ENCODE data around the gene RPL18. TPM values are rescaled to one million over a fixed set of nuclear protein-coding genes. Genes with fewer than 3 reads are reported as not detected.

The RPL18 gene
- total and polyA plus RNA-seq, 4 experiments from 2014 or later = 2,084 to 2,448 (median 2,268) TPM

DNA sequence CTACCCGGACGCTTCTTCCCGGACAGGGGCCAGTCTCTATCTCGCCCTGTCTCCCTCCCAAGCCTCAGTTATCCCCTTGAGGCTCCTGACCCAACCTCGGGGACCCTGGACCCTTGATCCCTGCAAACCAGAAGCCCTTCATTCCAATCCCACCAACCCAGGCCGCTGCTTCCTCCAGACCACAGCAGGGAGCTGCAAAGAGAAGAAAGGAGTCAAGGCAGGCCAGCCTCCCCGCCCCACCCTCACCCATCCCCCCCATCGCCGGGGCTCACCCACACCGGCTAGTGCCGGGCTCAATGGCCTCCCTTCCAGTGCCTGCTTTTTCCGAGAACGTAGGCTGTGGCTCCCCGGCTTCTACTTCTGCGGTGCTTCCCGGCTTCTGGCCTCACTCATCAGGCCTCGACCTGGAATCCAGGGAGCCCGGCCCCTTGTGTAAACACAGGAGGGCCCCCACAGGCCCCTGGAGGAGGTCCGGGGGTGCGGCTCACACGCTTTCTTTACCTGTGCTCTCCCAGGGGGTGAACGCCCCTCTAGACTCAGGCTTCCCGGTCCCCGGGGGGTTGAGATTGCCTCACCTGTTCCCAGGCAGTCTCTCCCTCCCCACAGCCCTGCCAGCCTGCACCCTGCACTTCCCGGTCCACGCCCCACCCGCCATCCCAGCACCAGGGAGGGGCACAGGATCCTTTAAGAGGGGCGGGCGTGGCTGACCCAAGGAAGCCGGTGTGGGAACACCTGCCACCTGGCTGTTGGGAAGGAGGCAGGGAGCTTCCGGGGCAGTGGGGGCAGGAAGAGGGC, 4.3 kb downstream of the RPL18 start, which contains the start of gene FAM83E:
Gene FAM83E, minus strand, starts transcription at position 641 of the 795 bp plus-strand sequence. CDS start 1,704 bp downstream, outside the sequence.
- H3K9me3 ChIP-seq (ENCODE audit: control insufficient read depth in 1 of 2, low read length in 2 of 2) = no peaks in the 10 kb centered on the region
- no peak within 1 kb of the TSS for H3K27ac ChIP-seq (ENCODE audit: low read depth, low read length)
- ChIA-PET CTCF (ENCODE audit: partially characterized antibody) (interaction anchor here (2.0 kb wide), 1 partner anchor 26 kb away, joined by 8 read pairs; no protein-coding TSS in a partner anchor), POLR2A (ENCODE audit: partially characterized antibody) (interaction anchor here (0.9 to 5.6 kb wide), 7 partner anchors 9 to 32 kb away, joined by 3 to 70 read pairs (median 4); partner anchors contain the start of genes CA11 and DBP)
- Mint-ChIP-seq H3K36me3 (peaks cover 23 to 51% of the 10 kb centered on the region in 2 donors), H3K9me3 (peaks cover 0 to 2% (median 0%) of the 10 kb centered on the region in 8 donors), H3K4me1 (peaks cover 10 to 48% (median 28%) of the 10 kb centered on the region in 4 donors), H3K4me3 (peak within 1 kb of the TSS in 4 of 8 donors; percentile 12 to 43 (median 32)), H3K27me3 (no peaks in the 10 kb centered on the region), H3K27ac (peak within 1 kb of the TSS in 2 of 7 donors; percentile 35 to 51)
- H3K36me3 ChIP-seq (ENCODE audit: insufficient read depth, low read length) = peaks cover 35% of the 10 kb centered on the region
- H3K4me3 ChIP-seq (ENCODE audit: low read length in 2 of 2) = no peak within 1 kb of the TSS
- peaks cover 31% of the 10 kb centered on the region for H3K4me1 ChIP-seq (ENCODE audit: insufficient read depth, low read length)
- no peaks in the 10 kb centered on the region for H3K27me3 ChIP-seq (ENCODE audit: insufficient read depth, low read length)
- no peak for DNase-seq
- intact Hi-C loops (cut with micrococcal nuclease) = loop anchor here (5.0 kb wide), 1 partner anchor 98 kb away; no protein-coding TSS in a partner anchor

DNA sequence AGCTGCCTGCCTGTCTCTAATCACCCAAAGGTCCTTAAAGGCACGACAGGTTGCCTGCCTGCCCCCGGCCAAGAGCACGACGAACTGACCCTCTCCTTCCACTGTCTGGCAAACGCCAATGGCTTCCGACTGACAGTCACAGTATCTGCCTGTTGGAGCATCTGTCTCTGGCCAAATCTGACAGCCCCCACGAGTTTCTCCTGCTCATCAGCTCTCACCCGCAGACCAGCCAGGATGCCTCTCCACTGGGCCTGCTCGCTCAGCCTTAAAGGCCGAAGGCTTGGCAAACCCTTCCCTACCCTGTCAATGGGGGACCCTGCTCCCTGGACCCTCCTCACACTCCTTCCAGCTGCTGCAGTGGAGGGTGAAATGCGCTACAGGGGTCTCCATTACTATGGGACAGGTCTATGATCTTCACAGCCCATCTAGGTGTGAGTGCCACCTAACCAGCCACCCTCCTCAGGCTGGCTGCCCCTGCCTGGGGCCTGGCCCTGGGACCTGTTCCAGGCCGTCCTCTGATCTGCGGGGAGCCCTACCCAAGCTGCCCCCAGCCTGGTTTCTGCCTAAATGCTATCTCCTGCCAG, 5.0 kb downstream of the RPL18 start:
- Mint-ChIP-seq H3K4me1 (peaks cover 7 to 42% (median 25%) of the 10 kb centered on the region in 4 donors), H3K27ac (peak overlapping the region in 3 of 7 donors; percentile 51 to 73 (median 64)), H3K4me3 (peak overlapping the region in 1 of 8 donors; percentile 43), H3K9me3 (peaks cover 0 to 2% (median 0%) of the 10 kb centered on the region in 8 donors), H3K27me3 (no peaks in the 10 kb centered on the region), H3K36me3 (peaks cover 23 to 44% of the 10 kb centered on the region in 2 donors)
- Histone ChIP-seq H3K27ac (ENCODE audit: low read depth, low read length) (no peak overlapping the region), H3K4me3 (ENCODE audit: low read length in 2 of 2) (no peak overlapping the region), H3K27me3 (ENCODE audit: insufficient read depth, low read length) (no peaks in the 10 kb centered on the region), H3K9me3 (ENCODE audit: control insufficient read depth in 1 of 2, low read length in 2 of 2) (no peaks in the 10 kb centered on the region), H3K36me3 (ENCODE audit: insufficient read depth, low read length) (peaks cover 35% of the 10 kb centered on the region), H3K4me1 (ENCODE audit: insufficient read depth, low read length) (peaks cover 28% of the 10 kb centered on the region)
- intact Hi-C loops (cut with micrococcal nuclease) = no loop called here
- ChIA-PET POLR2A (ENCODE audit: partially characterized antibody) (interaction anchor here (0.9 to 5.6 kb wide), 6 partner anchors 10 to 32 kb away, joined by 3 to 70 read pairs (median 4); partner anchors contain the start of genes CA11 and DBP), CTCF (ENCODE audit: partially characterized antibody) (no interaction called here)
- DNase-seq = no peak

DNA sequence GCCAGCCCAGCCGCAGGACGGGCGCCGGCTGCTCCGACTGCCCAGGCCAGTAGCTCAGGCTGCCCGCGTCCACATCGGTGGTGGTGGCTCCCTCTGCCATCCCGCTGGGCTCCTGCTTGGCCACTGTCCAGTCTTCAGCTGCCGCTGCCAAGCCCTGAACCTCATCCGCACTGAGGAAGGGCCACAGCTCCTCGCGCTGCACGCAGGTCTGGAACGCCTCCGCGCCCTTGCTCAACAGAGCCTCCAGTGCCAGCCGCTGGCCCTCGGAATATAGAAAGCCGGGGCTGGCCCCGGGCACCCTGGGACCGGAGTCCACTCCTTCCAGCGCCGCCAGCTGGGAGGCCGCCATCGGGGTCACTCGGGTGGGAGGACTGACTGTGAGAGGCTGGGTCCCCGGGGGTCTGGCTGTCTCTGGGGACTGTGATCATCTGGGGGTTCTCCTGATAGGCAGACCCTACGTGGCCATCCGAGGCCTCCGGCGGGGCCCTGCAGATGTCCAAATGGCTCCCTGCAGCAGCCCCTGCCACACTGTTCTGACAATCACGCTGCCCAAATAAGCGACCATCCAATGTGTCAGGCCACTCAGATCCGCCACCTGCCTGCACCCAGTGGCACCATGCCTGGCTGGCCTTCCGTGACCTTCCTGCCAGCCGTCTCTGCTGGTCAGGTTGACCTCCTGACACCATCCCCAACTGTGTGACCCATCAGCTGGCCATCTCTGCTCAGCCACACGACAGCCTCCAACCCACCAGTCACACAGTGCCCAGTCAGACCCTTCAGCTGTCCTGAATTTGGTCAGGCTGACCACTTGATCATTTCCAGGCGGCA, 5.7 kb downstream of the RPL18 start:
- intact Hi-C loops (cut with micrococcal nuclease) = no loop called here
- ChIA-PET POLR2A (ENCODE audit: partially characterized antibody) (interaction anchor here (0.9 to 1.3 kb wide), 3 partner anchors 20 to 24 kb away, joined by 3 to 5 read pairs (median 4); no protein-coding TSS in a partner anchor), CTCF (ENCODE audit: partially characterized antibody) (no interaction called here)
- peak overlapping the region in 3 of 7 donors; percentile 51 to 73 (median 64) for H3K27ac Mint-ChIP-seq
- peaks cover 0 to 2% (median 0%) of the 10 kb centered on the region in 8 donors for H3K9me3 Mint-ChIP-seq
- Histone ChIP-seq H3K27ac (ENCODE audit: low read depth, low read length) (no peak overlapping the region), H3K36me3 (ENCODE audit: insufficient read depth, low read length) (peaks cover 35% of the 10 kb centered on the region), H3K4me1 (ENCODE audit: insufficient read depth, low read length) (peaks cover 25% of the 10 kb centered on the region), H3K4me3 (ENCODE audit: low read length in 2 of 2) (no peak overlapping the region), H3K27me3 (ENCODE audit: insufficient read depth, low read length) (no peaks in the 10 kb centered on the region), H3K9me3 (ENCODE audit: control insufficient read depth in 1 of 2, low read length in 2 of 2) (no peaks in the 10 kb centered on the region)
- H3K4me1 Mint-ChIP-seq = peaks cover 10 to 39% (median 25%) of the 10 kb centered on the region in 4 donors
- H3K27me3 Mint-ChIP-seq = no peaks in the 10 kb centered on the region
- no peak for DNase-seq
- peaks cover 23 to 37% of the 10 kb centered on the region in 2 donors for H3K36me3 Mint-ChIP-seq
- peak overlapping the region in 1 of 8 donors; percentile 35 for H3K4me3 Mint-ChIP-seq

DNA sequence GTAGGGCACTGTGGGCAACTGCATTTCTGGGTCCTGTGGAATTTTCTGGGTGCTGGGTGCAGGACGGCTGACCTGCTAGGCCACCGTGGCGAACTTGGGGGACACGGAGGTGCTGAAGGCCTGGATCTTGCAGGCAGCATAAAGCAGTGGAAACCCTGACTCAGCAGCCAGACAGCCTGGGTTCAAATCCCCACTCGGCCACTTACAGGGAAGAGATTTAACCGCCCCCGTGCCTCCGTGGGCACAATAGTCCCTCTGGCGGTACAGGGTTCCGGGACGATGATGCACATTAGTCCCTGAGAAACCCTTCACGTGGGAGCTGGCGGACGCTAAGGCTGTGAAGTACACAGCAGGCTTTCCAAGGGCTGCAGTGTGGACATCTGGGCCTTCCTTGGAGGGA, 7.1 kb downstream of the RPL18 start:
- no peaks in the 10 kb centered on the region for H3K9me3 ChIP-seq (ENCODE audit: control insufficient read depth in 1 of 2, low read length in 2 of 2)
- Mint-ChIP-seq H3K27me3 (no peaks in the 10 kb centered on the region), H3K4me3 (no peak overlapping the region), H3K27ac (peak overlapping the region in 1 of 7 donors; percentile 42), H3K9me3 (peaks cover 0 to 2% (median 0%) of the 10 kb centered on the region in 8 donors), H3K4me1 (peaks cover 7 to 25% (median 15%) of the 10 kb centered on the region in 4 donors), H3K36me3 (peaks cover 16 to 24% of the 10 kb centered on the region in 2 donors)
- H3K4me3 ChIP-seq (ENCODE audit: low read length in 2 of 2) = no peak overlapping the region
- no peak overlapping the region for H3K27ac ChIP-seq (ENCODE audit: low read depth, low read length)
- peaks cover 23% of the 10 kb centered on the region for H3K36me3 ChIP-seq (ENCODE audit: insufficient read depth, low read length)
- POLR2A ChIA-PET (ENCODE audit: partially characterized antibody) = no interaction called here
- CTCF ChIA-PET (ENCODE audit: partially characterized antibody) = no interaction called here
- no peaks in the 10 kb centered on the region for H3K27me3 ChIP-seq (ENCODE audit: insufficient read depth, low read length)
- intact Hi-C loops (cut with micrococcal nuclease) = no loop called here
- no peak for DNase-seq
- peaks cover 12% of the 10 kb centered on the region for H3K4me1 ChIP-seq (ENCODE audit: insufficient read depth, low read length)

DNA sequence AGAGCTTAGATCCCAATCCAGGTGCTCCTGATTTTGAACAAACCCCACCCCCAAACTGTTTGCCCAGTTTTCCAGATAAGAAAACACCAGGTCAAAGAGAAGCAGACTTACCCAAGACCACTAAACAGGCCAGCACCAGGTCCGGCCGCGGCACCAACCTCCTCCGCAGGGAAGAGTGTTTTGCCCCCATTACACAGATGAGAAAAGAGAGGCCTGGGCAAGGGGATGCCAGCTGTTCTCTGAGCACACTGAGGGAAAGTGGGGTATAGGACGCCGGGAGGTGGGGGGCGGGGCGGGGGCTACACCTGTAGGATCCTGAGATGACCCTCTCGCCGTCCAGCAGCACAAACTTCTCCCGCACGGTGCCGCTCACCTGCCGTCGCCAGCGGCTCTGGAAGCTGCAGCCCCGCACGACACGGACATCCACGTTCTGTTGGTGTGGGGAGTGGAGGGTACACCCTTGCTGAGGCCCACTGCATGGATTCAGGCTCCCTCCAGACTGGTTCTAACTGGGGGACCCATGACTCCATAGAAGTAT, 9.3 kb downstream of the RPL18 start:
- Mint-ChIP-seq H3K36me3 (peaks cover 0 to 8% of the 10 kb centered on the region in 2 donors), H3K27me3 (no peaks in the 10 kb centered on the region)

DNA sequence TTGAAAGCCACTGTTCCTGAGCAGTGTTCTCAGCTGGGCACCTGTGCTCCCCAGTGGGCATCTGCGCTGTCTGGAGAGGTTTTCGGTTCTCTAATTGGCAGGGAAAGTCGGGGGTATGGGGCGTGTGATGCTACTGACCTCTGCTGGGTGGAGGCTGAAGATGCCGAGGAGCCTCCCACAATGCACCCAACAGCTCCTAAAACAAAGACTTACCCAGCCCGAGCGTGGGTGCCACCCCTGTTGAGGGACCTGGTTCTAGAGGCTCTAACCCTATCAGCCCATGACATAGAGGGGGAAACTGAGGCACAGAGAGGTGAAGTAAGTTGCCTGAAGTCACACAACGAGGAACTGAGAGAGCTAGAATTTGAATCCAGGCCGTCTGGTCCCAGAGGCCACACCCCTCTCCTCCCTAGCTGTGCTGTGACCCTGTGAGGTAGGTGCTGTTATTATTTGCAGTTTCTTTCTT, 10.1 kb downstream of the RPL18 start:
- Mint-ChIP-seq H3K4me3 (peak overlapping the region in 6 of 8 donors; percentile 24 to 73 (median 53)), H3K27me3 (no peaks in the 10 kb centered on the region), H3K36me3 (peaks cover 0 to 2% of the 10 kb centered on the region in 2 donors), H3K27ac (peak overlapping the region in 5 of 7 donors; percentile 22 to 94 (median 73)), H3K9me3 (no peaks in the 10 kb centered on the region), H3K4me1 (peaks cover 2 to 6% (median 5%) of the 10 kb centered on the region in 4 donors)
- peak; percentile 57 to 63 (median 60) for DNase-seq
- POLR2A ChIA-PET (ENCODE audit: partially characterized antibody) = interaction anchor here (1.0 to 3.3 kb wide), 11 partner anchors 9 to 276 kb away, joined by 3 to 41 read pairs (median 4); partner anchors contain the start of genes RPL18, SPHK2, SYNGR4 and TMEM143
- H3K27ac ChIP-seq (ENCODE audit: low read depth, low read length) = no peak overlapping the region
- H3K4me1 ChIP-seq (ENCODE audit: insufficient read depth, low read length) = no peaks in the 10 kb centered on the region
- CTCF ChIA-PET (ENCODE audit: partially characterized antibody) = interaction anchor here (0.6 to 6.7 kb wide), 23 partner anchors 9 to 1676 kb away, joined by 3 to 82 read pairs (median 4); partner anchors contain the start of genes CA11, RPL18 and SPHK2
- intact Hi-C loops (cut with micrococcal nuclease) = loop anchor here (1.0 to 2.0 kb wide), 6 partner anchors 20 to 342 kb away; no protein-coding TSS in a partner anchor
- H3K27me3 ChIP-seq (ENCODE audit: insufficient read depth, low read length) = no peaks in the 10 kb centered on the region
- no peaks in the 10 kb centered on the region for H3K36me3 ChIP-seq (ENCODE audit: insufficient read depth, low read length)
- no peaks in the 10 kb centered on the region for H3K9me3 ChIP-seq (ENCODE audit: control insufficient read depth in 1 of 2, low read length in 2 of 2)
- no peak overlapping the region for H3K4me3 ChIP-seq (ENCODE audit: low read length in 2 of 2)

More for the DNA sequence above, 9.3 kb downstream of the RPL18 start:
- Mint-ChIP-seq H3K4me3 (no peak overlapping the region), H3K9me3 (no peaks in the 10 kb centered on the region), H3K27ac (no peak overlapping the region), H3K4me1 (peaks cover 2 to 11% (median 5%) of the 10 kb centered on the region in 4 donors)
- H3K9me3 ChIP-seq (ENCODE audit: control insufficient read depth in 1 of 2, low read length in 2 of 2) = no peaks in the 10 kb centered on the region
- H3K27me3 ChIP-seq (ENCODE audit: insufficient read depth, low read length) = no peaks in the 10 kb centered on the region
- no peak for DNase-seq
- ChIA-PET CTCF (ENCODE audit: partially characterized antibody) (interaction anchor here (0.7 to 6.7 kb wide), 16 partner anchors 8 to 1400 kb away, joined by 3 to 82 read pairs (median 4); partner anchors contain the start of genes CA11, RPL18 and SPHK2), POLR2A (ENCODE audit: partially characterized antibody) (interaction anchor here (0.6 to 3.3 kb wide), 9 partner anchors 8 to 288 kb away, joined by 3 to 41 read pairs (median 4); partner anchors contain the start of genes RPL18, SPHK2 and TMEM143)
- H3K27ac ChIP-seq (ENCODE audit: low read depth, low read length) = no peak overlapping the region
- H3K4me3 ChIP-seq (ENCODE audit: low read length in 2 of 2) = no peak overlapping the region
- H3K36me3 ChIP-seq (ENCODE audit: insufficient read depth, low read length) = peaks cover 1% of the 10 kb centered on the region
- no peaks in the 10 kb centered on the region for H3K4me1 ChIP-seq (ENCODE audit: insufficient read depth, low read length)
- intact Hi-C loops (cut with micrococcal nuclease) = loop anchor here (2.0 kb wide), 1 partner anchor 343 kb away; no protein-coding TSS in a partner anchor

Data from CD4-positive, alpha-beta memory T cell (primary cell).